NOMO-1 treated with DMSO at 0.1 percent for 48 hours (cell line): ENCODE data around the gene RAB3A.
"Not testable (repeated sequence)": the region's sequence is repeated elsewhere in the genome, so short reads cannot be mapped to it uniquely, and the experiment has no call there.

ENCODE experiments used
- DNase-seq: peaks from one replicate; lab custom pipeline; 2025; ENCODE audit not compliant: unreplicated experiment; lab: John Stamatoyannopoulos, UW

RAB3A gene

GRCh38 chr19:18171605-18172327, 32.1 kb downstream of the RAB3A start:
- no peak for DNase-seq

GRCh38 chr19:18170714-18171255, 33.1 kb downstream of the RAB3A start:
- peak; percentile 28 for DNase-seq

- DNase-seq, result no peak
Measured at GRCh38 chr19:18168673-18169381, 35.0 kb downstream of the RAB3A start.

- peak; percentile 44 for DNase-seq
Measured at GRCh38 chr19:18167975-18168645, 35.7 kb downstream of the RAB3A start.

GRCh38 chr19:18167011-18167410, 36.8 kb downstream of the RAB3A start:
- no peak for DNase-seq

- DNase-seq, result no peak
Measured at GRCh38 chr19:18165794-18166544, 37.9 kb downstream of the RAB3A start.

GRCh38 chr19:18164072-18164471, 39.8 kb downstream of the RAB3A start:
- no peak for DNase-seq

GRCh38 chr19:18161636-18162002, 42.2 kb downstream of the RAB3A start:
- DNase-seq, result no peak

GRCh38 chr19:18160971-18161635, 42.7 kb downstream of the RAB3A start:
- no peak for DNase-seq

GRCh38 chr19:18160493-18160970, 43.3 kb downstream of the RAB3A start:
- DNase-seq, result no peak

- DNase-seq, result no peak
Measured at GRCh38 chr19:18159810-18160209, 44.0 kb downstream of the RAB3A start.

GRCh38 chr19:18159059-18159616, 44.7 kb downstream of the RAB3A start:
- DNase-seq, result not testable (repeated sequence)

- no peak for DNase-seq
Measured at GRCh38 chr19:18158467-18158866, 45.4 kb downstream of the RAB3A start.

- DNase-seq, result no peak
Measured at GRCh38 chr19:18157465-18158063, 46.3 kb downstream of the RAB3A start.

- no peak for DNase-seq
Measured at GRCh38 chr19:18156841-18157464, 46.9 kb downstream of the RAB3A start.

- DNase-seq, result no peak
Measured at GRCh38 chr19:18156268-18156667, 47.6 kb downstream of the RAB3A start.

GRCh38 chr19:18155095-18156087, 48.5 kb downstream of the RAB3A start:
- DNase-seq, result no peak

- DNase-seq, result no peak
Measured at GRCh38 chr19:18153556-18154134, 50.2 kb downstream of the RAB3A start.
